Measurements from ENCODE around the gene SLC35F1. TPM values are rescaled to one million over a fixed set of nuclear protein-coding genes. Genes with fewer than 3 reads are reported as not detected.

SLC35F1 gene
- total RNA-seq, 4 donors from 2014 or later: 0.30 to 0.91 (median 0.48) TPM

DNA sequence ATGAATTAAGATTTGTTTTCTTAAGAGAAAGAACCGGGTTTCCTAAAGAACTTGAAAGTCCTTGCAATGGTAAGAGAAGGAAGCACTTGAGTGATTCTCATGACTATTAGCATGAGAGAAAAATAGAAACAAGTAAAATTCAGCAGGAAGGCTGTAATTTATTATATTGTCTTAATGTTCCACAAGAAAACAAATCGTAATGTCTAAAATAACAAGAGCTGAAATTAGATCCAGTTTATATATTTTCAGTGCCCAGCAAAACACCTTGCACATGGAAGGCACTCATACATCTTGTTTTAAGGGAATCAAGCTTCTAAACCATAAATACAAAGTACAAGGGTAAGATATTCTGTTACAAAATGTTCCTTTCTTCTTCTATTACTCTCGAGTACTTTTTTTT is 411.6 kb downstream of the SLC35F1 start:
- 36% methylated on average over 3 of the region's 3 CpGs for WGBS, 2 donors
- H3K4me3 ChIP-seq (ENCODE audit: low read depth, poor library complexity, severe bottlenecking): no peak overlapping the region
- intact Hi-C loops (cut with DNase I; ENCODE audit: low total_unique reads): no loop called here
- no peak for DNase-seq (ENCODE audit: low spot score in 2 of 2)
- TF ChIP-seq POLR2A (IDR thresholded peaks at IDR 0.05): no peak

DNA sequence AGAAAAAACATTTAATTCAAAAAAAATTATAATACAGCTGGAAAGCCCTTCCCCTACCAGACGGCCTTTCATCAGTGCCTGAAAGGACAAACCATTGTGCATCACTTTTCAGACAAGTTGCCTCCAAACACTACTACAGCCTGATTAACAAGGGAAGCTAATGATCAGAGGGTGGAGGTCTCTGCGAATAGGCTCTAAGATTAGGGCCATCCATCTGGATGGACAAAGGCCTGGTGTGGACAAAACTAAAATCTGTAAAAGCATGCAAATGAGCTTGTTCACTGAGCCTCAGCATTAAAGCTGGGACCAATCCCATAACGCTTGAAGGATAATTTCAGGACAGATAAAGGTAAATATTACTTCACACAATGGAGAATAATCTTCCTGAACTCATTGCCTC is 412.4 kb downstream of the SLC35F1 start:
- TF ChIP-seq POLR2A (IDR thresholded peaks at IDR 0.05): no peak
- TF ChIP-seq, protein P1, sequence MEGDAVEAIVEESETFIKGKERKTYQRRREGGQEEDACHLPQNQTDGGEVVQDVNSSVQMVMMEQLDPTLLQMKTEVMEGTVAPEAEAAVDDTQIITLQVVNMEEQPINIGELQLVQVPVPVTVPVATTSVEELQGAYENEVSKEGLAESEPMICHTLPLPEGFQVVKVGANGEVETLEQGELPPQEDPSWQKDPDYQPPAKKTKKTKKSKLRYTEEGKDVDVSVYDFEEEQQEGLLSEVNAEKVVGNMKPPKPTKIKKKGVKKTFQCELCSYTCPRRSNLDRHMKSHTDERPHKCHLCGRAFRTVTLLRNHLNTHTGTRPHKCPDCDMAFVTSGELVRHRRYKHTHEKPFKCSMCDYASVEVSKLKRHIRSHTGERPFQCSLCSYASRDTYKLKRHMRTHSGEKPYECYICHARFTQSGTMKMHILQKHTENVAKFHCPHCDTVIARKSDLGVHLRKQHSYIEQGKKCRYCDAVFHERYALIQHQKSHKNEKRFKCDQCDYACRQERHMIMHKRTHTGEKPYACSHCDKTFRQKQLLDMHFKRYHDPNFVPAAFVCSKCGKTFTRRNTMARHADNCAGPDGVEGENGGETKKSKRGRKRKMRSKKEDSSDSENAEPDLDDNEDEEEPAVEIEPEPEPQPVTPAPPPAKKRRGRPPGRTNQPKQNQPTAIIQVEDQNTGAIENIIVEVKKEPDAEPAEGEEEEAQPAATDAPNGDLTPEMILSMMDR (IDR thresholded peaks at IDR 0.05): no peak
- DNase-seq (ENCODE audit: low spot score in 2 of 2): no peak
- intact Hi-C loops (cut with DNase I; ENCODE audit: low total_unique reads): no loop called here
- WGBS, 2 donors: 89 to 93% methylated on average over 3 of the region's 3 CpGs
- no peak overlapping the region for H3K4me3 ChIP-seq (ENCODE audit: low read depth, poor library complexity, severe bottlenecking)

DNA sequence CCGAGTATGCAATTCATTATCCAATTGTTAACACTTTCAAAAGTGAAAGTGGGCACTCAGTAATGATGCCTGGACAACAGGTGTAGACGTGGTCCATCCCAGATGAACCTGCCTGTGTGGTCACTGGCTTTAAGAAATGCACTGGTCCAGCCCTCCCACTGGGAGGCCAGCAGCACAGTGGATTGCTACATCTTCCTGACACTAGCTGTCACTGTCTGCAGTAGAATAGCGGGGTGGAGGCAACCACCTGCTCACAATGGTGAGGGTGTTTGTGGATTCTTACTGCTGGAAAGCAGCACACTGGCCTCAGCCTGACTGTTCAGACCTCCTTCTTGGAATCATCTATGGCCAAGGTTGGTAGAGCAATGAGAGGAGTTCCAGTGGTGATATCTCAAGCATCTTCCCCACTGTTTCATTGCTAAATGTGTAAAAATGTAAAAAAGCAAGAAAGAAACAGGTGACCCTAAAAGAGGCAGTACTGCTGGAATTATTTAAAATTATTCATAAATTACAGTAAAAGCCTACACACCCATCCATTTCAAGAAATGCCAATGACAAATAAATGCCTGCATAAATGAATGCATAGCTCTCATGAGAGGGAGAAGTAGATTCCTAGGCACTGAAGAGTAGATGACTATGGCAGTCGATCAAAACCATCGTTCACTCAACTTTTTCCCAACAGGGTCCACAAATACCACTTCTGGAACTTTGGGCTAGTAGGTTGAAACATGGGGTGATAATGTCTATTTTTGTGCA is 413.0 kb downstream of the SLC35F1 start:
- intact Hi-C loops (cut with DNase I; ENCODE audit: low total_unique reads): no loop called here
- no peak overlapping the region for H3K4me3 ChIP-seq (ENCODE audit: low read depth, poor library complexity, severe bottlenecking)
- 82 to 86% methylated on average over 5 of the region's 5 CpGs for WGBS, 2 donors
- TF ChIP-seq POLR2A (IDR thresholded peaks at IDR 0.05): no peak
- TF ChIP-seq, protein P1 (IDR thresholded peaks at IDR 0.05): no peak
- DNase-seq (ENCODE audit: low spot score in 2 of 2): no peak

DNA sequence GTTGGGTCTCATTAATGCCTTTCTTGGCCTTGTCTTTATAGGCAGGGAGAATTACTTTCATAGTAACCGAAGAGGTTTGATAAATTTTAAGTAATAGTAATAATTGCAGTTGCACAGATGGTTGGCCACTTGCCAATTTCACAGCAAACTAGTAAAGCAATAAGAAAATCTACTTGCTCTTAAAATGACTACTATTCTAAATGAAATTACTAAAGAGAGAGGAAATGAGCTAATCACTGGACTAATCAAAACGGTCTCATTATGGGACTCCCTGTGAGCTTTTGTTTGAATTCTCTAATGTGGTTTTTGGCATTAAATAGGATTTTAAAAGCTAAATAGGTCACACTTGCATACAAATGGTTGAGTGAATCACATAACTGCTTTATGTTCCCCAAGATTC is 413.6 kb downstream of the SLC35F1 start:
- WGBS, 2 donors: 37 to 41% methylated on average over 2 of the region's 2 CpGs
- TF ChIP-seq POLR2A (IDR thresholded peaks at IDR 0.05): no peak
- TF ChIP-seq, protein P1 (IDR thresholded peaks at IDR 0.05): no peak
- intact Hi-C loops (cut with DNase I; ENCODE audit: low total_unique reads): no loop called here
- DNase-seq (ENCODE audit: low spot score in 2 of 2): no peak
- no peak overlapping the region for H3K4me3 ChIP-seq (ENCODE audit: low read depth, poor library complexity, severe bottlenecking)

DNA sequence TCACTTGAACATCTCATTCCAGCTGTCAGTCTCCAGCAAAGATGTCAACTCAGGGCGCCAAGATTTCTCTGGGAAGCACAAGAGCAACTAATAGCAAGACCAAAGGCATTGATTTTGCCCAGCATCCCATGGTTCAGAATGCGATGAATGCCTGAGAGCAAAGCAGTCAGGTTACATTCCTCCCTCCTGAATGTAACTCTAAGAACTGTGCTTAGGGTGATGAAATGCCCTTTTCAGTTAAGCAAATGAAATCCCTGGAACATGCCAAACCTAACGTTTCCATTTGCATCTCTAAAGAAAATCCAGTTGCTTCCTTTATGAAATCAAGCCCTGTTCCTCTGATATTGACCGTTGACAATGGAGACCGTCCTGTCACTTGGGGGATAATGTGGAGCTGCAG is 417.1 kb downstream of the SLC35F1 start:
- TF ChIP-seq, protein P1 (IDR thresholded peaks at IDR 0.05): no peak
- no peak for TF ChIP-seq POLR2A (IDR thresholded peaks at IDR 0.05)
- intact Hi-C loops (cut with DNase I; ENCODE audit: low total_unique reads): no loop called here

DNA sequence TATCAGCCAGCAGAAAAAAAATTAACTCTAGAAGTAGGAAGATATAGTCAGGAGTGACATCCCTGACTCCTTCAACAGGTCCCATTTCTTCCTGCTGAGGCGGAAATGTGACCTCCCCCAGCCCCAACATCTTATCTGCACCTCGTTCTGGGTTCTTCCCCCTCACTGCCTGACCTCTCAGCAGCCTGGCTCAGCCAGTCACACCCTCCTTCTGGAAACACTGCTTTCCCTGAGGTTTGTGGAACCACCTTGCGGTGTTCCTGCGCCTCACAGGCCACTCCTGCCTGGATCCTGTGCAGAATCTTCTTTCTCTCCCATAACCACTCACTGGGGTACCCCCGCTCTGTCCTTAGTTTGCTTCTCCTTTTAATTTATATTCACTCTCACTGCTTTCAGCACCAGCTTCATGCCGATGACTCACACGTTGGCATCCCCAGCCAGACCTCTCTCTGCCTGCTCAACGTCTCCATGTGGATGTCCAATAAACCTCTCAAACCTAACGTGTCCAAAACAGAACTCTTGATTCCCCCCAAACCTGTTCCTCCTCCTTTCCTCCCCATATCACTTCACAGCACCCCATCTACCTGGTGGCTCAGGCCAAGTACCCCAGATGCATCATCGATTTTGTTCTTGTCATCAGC is 418.3 kb downstream of the SLC35F1 start:
- DNase-seq (ENCODE audit: low spot score in 2 of 2): no peak
- 62 to 69% methylated on average over 10 of the region's 10 CpGs for WGBS, 2 donors
- no peak for TF ChIP-seq POLR2A (IDR thresholded peaks at IDR 0.05)
- TF ChIP-seq, protein P1 (IDR thresholded peaks at IDR 0.05): no peak
- intact Hi-C loops (cut with DNase I; ENCODE audit: low total_unique reads): no loop called here
- no peak overlapping the region for H3K4me3 ChIP-seq (ENCODE audit: low read depth, poor library complexity, severe bottlenecking)

More for the DNA sequence above, 417.1 kb downstream of the SLC35F1 start:
- no peak overlapping the region for H3K4me3 ChIP-seq (ENCODE audit: low read depth, poor library complexity, severe bottlenecking)
- DNase-seq (ENCODE audit: low spot score in 2 of 2): no peak
- 63% methylated on average over 5 of the region's 5 CpGs for WGBS, 2 donors

Measured in lower leg skin (tissue), 4 donors.